ENCODE measurements around the gene GIGYF2.

The GIGYF2 gene

DNA sequence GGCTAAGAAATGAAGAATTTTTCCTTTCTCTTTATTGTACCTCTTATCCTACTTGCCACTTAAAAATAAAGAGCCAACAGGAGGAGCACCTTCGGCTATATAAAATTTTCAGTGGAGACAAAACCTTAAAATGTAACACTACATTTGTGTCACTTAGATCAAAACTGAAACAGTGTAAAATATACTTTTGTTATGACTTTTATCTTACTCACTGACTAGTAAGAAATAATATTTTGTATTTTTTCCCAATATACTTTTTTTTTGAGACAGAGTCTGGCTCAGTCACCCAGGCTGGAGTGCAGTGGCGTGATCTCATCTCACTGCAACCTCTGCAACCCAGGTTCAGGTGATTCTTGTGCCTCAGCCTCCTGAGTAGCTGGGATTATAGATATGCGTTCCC is 50.9 kb downstream of the GIGYF2 start:
- Mint-ChIP-seq H3K4me1 (ENCODE audit: low read depth) (peaks cover 14% of the 10 kb centered on the region), H3K27me3 (ENCODE audit: low read depth) (no peaks in the 10 kb centered on the region), H3K36me3 (ENCODE audit: low read depth) (peaks cover 19% of the 10 kb centered on the region), H3K27ac (no peak overlapping the region), H3K4me3 (no peak overlapping the region), H3K9me3 (no peaks in the 10 kb centered on the region)
- no peak for DNase-seq (ENCODE audit: low spot score)

DNA sequence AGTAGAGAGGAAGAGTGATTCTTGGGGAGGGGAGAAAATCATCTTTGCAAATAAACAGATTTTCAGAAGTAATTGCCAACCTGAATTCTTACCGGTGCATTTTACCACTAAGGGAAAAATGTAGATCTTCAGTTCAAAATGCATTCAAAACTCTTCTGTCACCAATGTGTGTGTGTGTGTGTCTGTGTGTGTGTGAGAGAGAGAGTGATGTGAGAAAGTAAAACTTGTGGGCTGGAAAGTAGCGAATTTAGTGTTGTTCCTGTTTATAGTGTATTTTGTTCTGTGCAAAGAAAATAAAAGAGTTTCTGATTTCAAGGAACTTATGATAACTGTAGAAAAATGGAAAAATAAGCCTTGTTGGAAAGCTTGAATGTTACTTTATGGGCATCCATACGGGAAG is 52.2 kb downstream of the GIGYF2 start:
- H3K27ac Mint-ChIP-seq: no peak overlapping the region
- H3K36me3 Mint-ChIP-seq (ENCODE audit: low read depth): peaks cover 22% of the 10 kb centered on the region
- peaks cover 9% of the 10 kb centered on the region for H3K4me1 Mint-ChIP-seq (ENCODE audit: low read depth)
- no peaks in the 10 kb centered on the region for H3K9me3 Mint-ChIP-seq
- no peak overlapping the region for H3K4me3 Mint-ChIP-seq
- H3K27me3 Mint-ChIP-seq (ENCODE audit: low read depth): no peaks in the 10 kb centered on the region
- DNase-seq (ENCODE audit: low spot score): no peak

DNA sequence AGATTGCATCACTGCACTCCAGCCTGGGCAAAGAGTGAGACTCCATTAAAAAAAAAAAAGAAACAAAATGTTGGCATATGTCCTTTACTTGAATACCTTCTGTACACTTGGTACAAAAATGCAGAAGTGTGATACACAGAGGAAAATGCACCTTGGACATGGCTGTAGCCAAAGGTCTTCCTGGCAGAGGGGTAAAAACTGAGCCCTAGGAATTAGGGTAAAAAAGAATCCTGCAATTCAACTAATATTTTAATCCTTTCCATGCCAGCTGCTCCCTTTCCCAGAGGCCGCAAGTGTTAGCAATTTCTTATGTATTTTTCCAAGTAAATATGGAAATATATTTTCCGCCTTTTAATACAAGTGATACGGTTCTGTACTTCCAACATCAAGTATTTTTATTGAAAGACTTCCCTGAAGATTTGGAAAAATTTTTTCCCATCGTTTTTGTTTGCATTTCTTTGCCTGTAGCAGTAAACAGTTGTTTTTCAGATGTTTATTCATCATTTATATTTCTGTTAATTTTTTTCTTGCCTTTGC is 53.1 kb downstream of the GIGYF2 start:
- H3K9me3 Mint-ChIP-seq: no peaks in the 10 kb centered on the region
- H3K27ac Mint-ChIP-seq: no peak overlapping the region
- H3K4me3 Mint-ChIP-seq: no peak overlapping the region
- DNase-seq (ENCODE audit: low spot score): no peak
- H3K36me3 Mint-ChIP-seq (ENCODE audit: low read depth): peaks cover 22% of the 10 kb centered on the region
- peaks cover 4% of the 10 kb centered on the region for H3K4me1 Mint-ChIP-seq (ENCODE audit: low read depth)
- H3K27me3 Mint-ChIP-seq (ENCODE audit: low read depth): no peaks in the 10 kb centered on the region

DNA sequence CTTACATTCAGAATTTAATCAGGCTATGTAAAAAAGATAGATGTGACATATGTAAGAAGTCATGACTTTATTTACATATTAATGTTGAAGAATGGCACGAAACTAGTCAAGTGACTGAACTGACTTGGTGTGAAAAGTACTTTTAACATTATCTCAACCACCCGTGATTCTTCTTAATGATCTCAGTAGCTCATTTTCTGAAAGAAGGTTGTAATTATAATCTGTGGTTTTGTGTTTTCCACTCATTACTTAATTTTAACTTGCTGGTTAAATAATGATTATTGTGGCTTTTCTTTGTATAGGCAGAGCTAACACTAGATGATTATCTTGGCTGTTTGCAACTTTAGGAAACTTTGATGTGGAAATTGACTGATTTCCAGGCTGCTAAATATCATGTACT is 60.8 kb downstream of the GIGYF2 start:
- Mint-ChIP-seq H3K27ac (peak overlapping the region; percentile 65), H3K36me3 (ENCODE audit: low read depth) (peaks cover 35% of the 10 kb centered on the region), H3K27me3 (ENCODE audit: low read depth) (no peaks in the 10 kb centered on the region), H3K9me3 (no peaks in the 10 kb centered on the region), H3K4me3 (peak overlapping the region; percentile 38), H3K4me1 (ENCODE audit: low read depth) (peaks cover 20% of the 10 kb centered on the region)
- DNase-seq (ENCODE audit: low spot score): no peak

DNA sequence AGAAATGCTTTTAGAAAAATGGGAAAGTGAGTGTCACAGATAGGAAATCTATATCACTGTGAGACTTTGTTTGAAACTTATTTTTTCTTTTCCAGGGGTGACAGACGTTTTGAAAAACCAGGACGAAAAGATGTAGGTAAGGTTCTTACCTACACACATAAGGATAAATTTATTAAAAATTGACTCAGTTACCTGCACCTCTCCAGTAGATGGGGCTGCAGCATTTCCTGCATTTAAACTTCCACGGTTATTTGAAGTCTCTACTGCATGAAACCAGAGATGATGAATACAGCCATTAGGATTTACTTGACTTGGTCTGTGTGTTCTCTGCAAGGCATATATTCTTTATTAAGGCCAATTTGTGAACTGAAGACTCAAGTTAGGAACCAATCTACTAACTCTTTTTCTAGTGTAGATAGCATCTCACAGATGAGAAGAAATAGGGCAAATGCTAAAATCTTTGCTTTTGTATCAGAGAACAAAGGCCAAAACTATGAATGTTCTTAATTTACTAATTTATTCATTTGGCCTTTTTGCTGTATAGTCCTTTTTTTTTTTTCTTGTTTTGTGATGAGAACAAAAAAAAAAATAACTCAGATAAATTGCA is 64.3 kb downstream of the GIGYF2 start:
- H3K27ac Mint-ChIP-seq: no peak overlapping the region
- DNase-seq (ENCODE audit: low spot score): peak; percentile 12

DNA sequence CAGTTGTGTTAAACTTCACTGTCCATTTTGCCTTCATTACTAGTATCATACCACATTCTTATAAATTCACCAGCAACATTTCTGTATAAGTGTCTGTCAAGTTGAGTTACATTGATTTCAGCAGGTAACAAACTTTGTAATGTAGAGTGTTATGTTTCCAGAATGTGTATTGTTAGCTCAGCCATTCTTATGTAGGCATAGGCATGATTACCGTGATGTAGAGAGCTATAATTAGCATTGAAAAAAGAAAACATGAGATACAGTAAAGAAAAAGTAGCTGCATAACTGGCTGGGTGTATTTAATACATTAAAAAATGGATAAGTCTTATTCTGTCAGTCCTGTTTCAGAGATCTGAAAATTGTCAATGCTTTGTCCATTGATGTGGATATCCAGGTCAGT is 70.7 kb downstream of the GIGYF2 start:
- Mint-ChIP-seq H3K27me3 (ENCODE audit: low read depth) (no peaks in the 10 kb centered on the region), H3K4me3 (no peak overlapping the region), H3K36me3 (ENCODE audit: low read depth) (peaks cover 43% of the 10 kb centered on the region), H3K27ac (no peak overlapping the region), H3K9me3 (no peaks in the 10 kb centered on the region), H3K4me1 (ENCODE audit: low read depth) (peaks cover 26% of the 10 kb centered on the region)
- no peak for DNase-seq (ENCODE audit: low spot score)

More for the DNA sequence above, 64.3 kb downstream of the GIGYF2 start:
- Mint-ChIP-seq H3K36me3 (ENCODE audit: low read depth) (peaks cover 39% of the 10 kb centered on the region), H3K27me3 (ENCODE audit: low read depth) (no peaks in the 10 kb centered on the region), H3K9me3 (no peaks in the 10 kb centered on the region), H3K4me3 (no peak overlapping the region), H3K4me1 (ENCODE audit: low read depth) (peaks cover 22% of the 10 kb centered on the region)

DNA sequence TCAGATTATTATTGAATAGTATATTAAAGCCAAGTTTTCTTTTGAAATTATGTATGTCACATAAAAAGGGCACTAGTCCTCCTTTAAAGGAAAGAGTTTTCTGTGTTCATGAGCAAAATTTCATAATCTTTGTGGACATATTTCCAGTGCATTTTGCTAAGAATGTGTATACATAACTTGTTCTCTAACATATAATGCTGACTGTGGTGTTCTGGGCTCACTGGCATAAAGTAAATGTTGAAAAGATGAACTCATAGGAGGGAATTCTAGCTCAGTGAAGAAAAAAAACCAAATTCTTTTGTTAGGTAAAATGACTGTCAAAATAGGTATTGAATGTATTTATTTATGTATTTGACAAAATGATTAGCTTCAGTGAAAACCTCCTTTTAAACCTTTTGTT is 73.1 kb downstream of the GIGYF2 start:
- no peak overlapping the region for H3K27ac Mint-ChIP-seq

DNA sequence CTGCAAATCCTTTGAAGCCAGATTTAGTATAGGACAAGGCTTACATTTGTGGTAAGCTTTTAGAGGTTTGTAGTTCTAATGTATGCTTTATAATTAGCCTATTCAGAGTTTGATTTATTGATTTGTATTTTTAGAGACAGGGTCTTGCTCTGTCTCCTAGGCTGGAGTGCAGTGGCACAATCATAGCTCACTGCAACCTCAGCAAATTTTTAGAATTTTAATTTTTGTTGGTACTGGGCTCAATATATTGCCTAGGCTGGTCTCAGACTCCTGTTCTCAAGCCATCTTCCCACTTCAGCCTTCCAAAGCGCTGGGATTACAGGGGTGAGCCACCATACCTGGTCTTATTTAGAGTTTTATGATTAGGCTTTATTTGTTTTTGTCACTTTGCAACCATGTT is 74.7 kb downstream of the GIGYF2 start:
- no peaks in the 10 kb centered on the region for H3K27me3 Mint-ChIP-seq (ENCODE audit: low read depth)
- H3K9me3 Mint-ChIP-seq: no peaks in the 10 kb centered on the region
- no peak for DNase-seq (ENCODE audit: low spot score)
- H3K27ac Mint-ChIP-seq: peak overlapping the region; percentile 40
- peak overlapping the region; percentile 56 for H3K4me3 Mint-ChIP-seq
- H3K36me3 Mint-ChIP-seq (ENCODE audit: low read depth): peaks cover 38% of the 10 kb centered on the region
- H3K4me1 Mint-ChIP-seq (ENCODE audit: low read depth): peaks cover 29% of the 10 kb centered on the region

More for the DNA sequence above, 73.1 kb downstream of the GIGYF2 start:
- H3K4me1 Mint-ChIP-seq (ENCODE audit: low read depth): peaks cover 34% of the 10 kb centered on the region
- H3K36me3 Mint-ChIP-seq (ENCODE audit: low read depth): peaks cover 42% of the 10 kb centered on the region
- no peaks in the 10 kb centered on the region for H3K9me3 Mint-ChIP-seq
- H3K27me3 Mint-ChIP-seq (ENCODE audit: low read depth): no peaks in the 10 kb centered on the region
- H3K4me3 Mint-ChIP-seq: no peak overlapping the region
- no peak for DNase-seq (ENCODE audit: low spot score)

DNA sequence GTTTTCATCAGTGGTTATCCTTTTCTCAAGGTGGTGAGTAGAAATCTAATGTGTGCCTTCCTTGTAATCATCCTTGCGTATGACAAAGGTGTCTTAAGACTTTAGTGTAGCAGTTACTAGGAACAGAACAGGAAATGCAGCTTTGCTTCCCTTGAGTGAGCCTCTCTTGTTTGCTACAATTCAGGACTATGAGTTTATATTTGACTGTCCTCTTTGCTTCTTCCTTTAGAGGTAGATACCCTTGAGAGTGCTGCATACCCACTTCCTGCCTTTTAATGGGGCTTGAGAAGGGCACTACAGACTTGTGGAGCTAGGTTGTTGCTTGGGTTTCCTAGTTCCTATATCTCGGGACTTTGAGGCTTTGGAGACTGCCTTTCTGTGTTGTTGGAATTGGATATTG is 75.4 kb downstream of the GIGYF2 start:
- Mint-ChIP-seq H3K36me3 (ENCODE audit: low read depth) (peaks cover 38% of the 10 kb centered on the region), H3K27ac (peak overlapping the region; percentile 62), H3K4me3 (peak overlapping the region; percentile 33), H3K9me3 (no peaks in the 10 kb centered on the region), H3K4me1 (ENCODE audit: low read depth) (peaks cover 29% of the 10 kb centered on the region), H3K27me3 (ENCODE audit: low read depth) (no peaks in the 10 kb centered on the region)
- DNase-seq (ENCODE audit: low spot score): peak; percentile 11

DNA sequence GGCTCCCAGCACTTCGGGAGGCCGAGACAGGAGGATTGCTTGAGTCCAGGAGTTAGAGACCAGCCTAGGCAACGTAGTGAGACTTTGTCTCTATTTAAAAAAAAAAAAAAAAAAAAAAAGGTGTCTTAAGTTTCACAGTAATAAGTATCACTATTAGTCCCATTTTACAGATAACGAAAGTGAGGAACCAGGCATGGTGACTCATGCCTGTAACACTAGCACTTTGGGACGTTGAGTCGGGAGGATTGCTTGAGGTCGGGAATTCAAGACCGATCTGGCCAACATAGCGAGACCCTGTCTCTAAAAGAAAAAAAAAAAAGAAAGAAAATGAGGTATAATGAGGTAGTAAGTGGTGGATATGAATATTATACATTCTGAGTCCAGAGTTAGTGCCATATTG is 76.7 kb downstream of the GIGYF2 start:
- Mint-ChIP-seq H3K27me3 (ENCODE audit: low read depth) (no peaks in the 10 kb centered on the region), H3K9me3 (no peaks in the 10 kb centered on the region), H3K4me3 (no peak overlapping the region), H3K36me3 (ENCODE audit: low read depth) (peaks cover 28% of the 10 kb centered on the region), H3K4me1 (ENCODE audit: low read depth) (peaks cover 29% of the 10 kb centered on the region), H3K27ac (no peak overlapping the region)
- no peak for DNase-seq (ENCODE audit: low spot score)

DNA sequence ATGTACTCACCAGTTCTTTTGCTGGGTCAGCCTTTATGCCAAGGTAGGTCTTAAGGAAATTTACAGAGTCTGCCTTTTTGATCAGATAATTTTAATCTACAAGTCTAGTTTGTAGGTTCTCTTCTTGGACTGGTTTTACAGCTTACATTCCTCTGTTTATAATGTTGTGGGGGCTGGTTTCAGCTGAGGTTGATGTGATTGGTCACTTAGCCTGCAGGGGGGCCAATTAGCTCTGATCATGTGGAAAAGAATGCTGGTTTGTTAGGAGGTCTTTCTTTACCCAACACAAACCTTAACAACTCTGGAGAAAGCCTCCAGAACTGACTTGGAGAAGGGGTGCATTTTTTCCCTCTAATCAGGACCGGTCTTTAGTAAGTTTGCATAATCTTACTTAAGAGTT is 79.3 kb downstream of the GIGYF2 start, which contains the start of gene KCNJ13:
Gene KCNJ13, minus strand, starts transcription at position 131 of the 400 bp plus-strand sequence. CDS start 5,203 bp downstream, outside the sequence.
- Mint-ChIP-seq H3K4me1 (ENCODE audit: low read depth) (peaks cover 18% of the 10 kb centered on the region), H3K27me3 (ENCODE audit: low read depth) (no peaks in the 10 kb centered on the region), H3K9me3 (no peaks in the 10 kb centered on the region), H3K4me3 (no peak within 1 kb of the TSS), H3K36me3 (ENCODE audit: low read depth) (peaks cover 22% of the 10 kb centered on the region), H3K27ac (no peak within 1 kb of the TSS)
- no peak for DNase-seq (ENCODE audit: low spot score)

DNA sequence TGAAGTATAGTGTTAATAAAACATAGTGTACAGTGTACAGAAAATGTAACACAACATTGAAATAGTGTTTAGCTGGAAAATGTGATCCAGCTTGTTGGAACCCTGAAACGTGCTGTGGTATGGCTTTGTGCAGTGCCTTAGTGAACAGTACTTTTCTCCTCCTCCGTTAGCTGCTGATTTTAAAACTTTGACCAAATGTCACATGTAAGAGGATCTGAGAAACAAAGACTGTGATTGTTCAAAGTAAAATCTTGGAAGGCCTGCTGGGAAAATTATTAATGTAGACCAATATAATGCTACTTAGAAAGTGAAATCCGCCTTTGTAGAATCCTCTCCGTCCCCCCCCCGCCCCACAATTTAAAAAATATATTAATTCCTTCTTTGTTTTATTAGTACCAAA is 80.1 kb downstream of the GIGYF2 start:
- Mint-ChIP-seq H3K9me3 (no peaks in the 10 kb centered on the region), H3K27me3 (ENCODE audit: low read depth) (no peaks in the 10 kb centered on the region), H3K36me3 (ENCODE audit: low read depth) (peaks cover 27% of the 10 kb centered on the region), H3K4me1 (ENCODE audit: low read depth) (peaks cover 19% of the 10 kb centered on the region), H3K4me3 (no peak overlapping the region), H3K27ac (no peak overlapping the region)
- DNase-seq (ENCODE audit: low spot score): no peak

DNA sequence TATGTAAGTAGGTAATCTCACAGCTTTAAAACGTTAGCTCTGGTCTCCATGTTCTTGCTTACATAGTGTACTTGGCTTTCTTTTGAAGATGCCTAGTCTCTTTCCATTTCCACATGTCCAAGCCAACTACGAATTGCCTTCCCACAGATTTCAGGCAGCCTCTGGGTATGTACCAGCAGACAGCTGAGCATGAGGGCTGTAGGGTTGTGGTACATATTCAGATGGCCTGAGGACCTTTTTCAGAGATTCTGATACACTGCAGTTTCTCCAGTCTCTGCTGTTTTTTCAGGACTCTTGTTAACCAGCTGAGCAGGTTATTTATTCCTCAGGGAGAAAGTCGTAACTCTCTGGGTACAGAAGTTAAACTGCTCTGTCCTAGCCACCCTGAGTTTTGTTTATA is 82.3 kb downstream of the GIGYF2 start:
- Mint-ChIP-seq H3K27ac (no peak overlapping the region), H3K4me3 (no peak overlapping the region), H3K27me3 (ENCODE audit: low read depth) (no peaks in the 10 kb centered on the region), H3K4me1 (ENCODE audit: low read depth) (peaks cover 12% of the 10 kb centered on the region), H3K9me3 (no peaks in the 10 kb centered on the region), H3K36me3 (ENCODE audit: low read depth) (peaks cover 33% of the 10 kb centered on the region)
- no peak for DNase-seq (ENCODE audit: low spot score)

DNA sequence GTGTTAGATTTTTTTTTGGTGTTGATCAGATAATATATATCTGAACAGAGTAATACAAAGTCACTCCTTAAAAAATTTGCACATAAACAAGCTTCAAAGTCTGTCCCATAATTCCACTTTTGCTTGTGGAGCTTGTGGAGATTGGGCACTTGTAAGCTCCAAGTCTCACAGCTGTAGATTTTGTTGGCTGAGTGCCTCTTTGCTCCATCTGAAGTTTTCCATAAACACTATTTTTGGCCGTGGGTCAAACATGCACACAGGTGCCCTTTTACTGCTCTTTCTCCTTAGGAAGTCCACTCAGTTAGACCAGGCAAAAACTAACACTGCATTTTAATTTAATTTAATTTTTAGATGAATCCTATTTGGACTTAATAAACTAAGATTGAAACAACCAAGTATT is 82.8 kb downstream of the GIGYF2 start:
- no peak for DNase-seq (ENCODE audit: low spot score)
- Mint-ChIP-seq H3K36me3 (ENCODE audit: low read depth) (peaks cover 36% of the 10 kb centered on the region), H3K4me1 (ENCODE audit: low read depth) (peaks cover 16% of the 10 kb centered on the region), H3K27ac (no peak overlapping the region), H3K27me3 (ENCODE audit: low read depth) (no peaks in the 10 kb centered on the region), H3K9me3 (peaks cover 2% of the 10 kb centered on the region), H3K4me3 (no peak overlapping the region)

DNA sequence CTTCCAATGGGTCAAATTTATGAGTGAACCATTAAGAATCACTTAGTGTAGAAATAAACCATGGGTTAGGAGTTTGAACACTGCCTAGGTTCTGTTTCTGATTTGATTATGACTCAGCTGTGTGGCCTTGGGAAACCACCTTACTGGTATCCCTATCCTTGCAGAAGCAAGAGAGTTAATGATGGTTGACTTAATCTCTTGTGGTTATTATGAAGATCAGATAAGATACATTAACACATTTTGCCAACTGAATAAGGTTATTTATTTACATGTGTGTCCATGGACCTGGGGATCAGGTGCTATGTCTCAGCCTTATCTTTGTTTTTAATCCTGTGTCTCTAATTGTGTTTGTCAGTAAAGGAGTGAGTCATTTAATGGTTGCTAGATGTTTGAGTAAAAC is 84.6 kb downstream of the GIGYF2 start:
- DNase-seq (ENCODE audit: low spot score): peak; percentile 61
- Mint-ChIP-seq H3K27ac (peak overlapping the region; percentile 85), H3K27me3 (ENCODE audit: low read depth) (no peaks in the 10 kb centered on the region), H3K9me3 (peaks cover 5% of the 10 kb centered on the region), H3K4me3 (peak overlapping the region; percentile 44), H3K36me3 (ENCODE audit: low read depth) (peaks cover 36% of the 10 kb centered on the region), H3K4me1 (ENCODE audit: low read depth) (peaks cover 16% of the 10 kb centered on the region)
